Activated T-cell treated with anti-CD3 and anti-CD28 coated beads, Interleukin-2, amount 50 U/mL, for 24 hours (primary cell): ENCODE results near the gene CTCFL.
"Not testable (repeated sequence)": the region's sequence is repeated elsewhere in the genome, so short reads cannot be mapped to it uniquely, and the experiment has no call there.

ENCODE experiments used
- DNase-seq: peaks from one replicate; pipeline ENCODE4 v3.0.0-alpha.2; 2020
- H3K27ac Mint-ChIP-seq: 2 replicates; pipeline ENCODE4 v1.8.0; 2020; ENCODE audit warnings: mild to moderate bottlenecking, mixed read lengths
- H3K27me3 Mint-ChIP-seq: 2 replicates; pipeline ENCODE4 v1.8.0; 2020; ENCODE audit warnings: mixed read lengths
- H3K36me3 Mint-ChIP-seq: 2 replicates; pipeline ENCODE4 v1.8.0; 2020; ENCODE audit warnings: low read depth, mixed read lengths
- H3K4me1 Mint-ChIP-seq: 2 replicates; pipeline ENCODE4 v1.8.0; 2020; ENCODE audit warnings: low read depth, mixed read lengths
- H3K4me3 Mint-ChIP-seq: 2 replicates; pipeline ENCODE4 v1.8.0; 2020; ENCODE audit warnings: mild to moderate bottlenecking, moderate library complexity, mixed read lengths
- H3K9me3 Mint-ChIP-seq: 2 replicates; pipeline ENCODE4 v1.8.0; 2020; ENCODE audit warnings: mixed read lengths

The CTCFL gene

GRCh38 chr20:57498425-57499400, 26.2 kb downstream of the CTCFL start:
- DNase-seq, result peak; percentile 45
- no peaks in the 10 kb centered on the region for H3K9me3 Mint-ChIP-seq
- H3K27me3 Mint-ChIP-seq, result peaks cover 57% of the 10 kb centered on the region
- peaks cover 12% of the 10 kb centered on the region for H3K4me1 Mint-ChIP-seq
- H3K4me3 Mint-ChIP-seq, result no peak overlapping the region
- H3K36me3 Mint-ChIP-seq, result no peaks in the 10 kb centered on the region
- H3K27ac Mint-ChIP-seq, result no peak overlapping the region

GRCh38 chr20:57496592-57496991, 28.3 kb downstream of the CTCFL start:
- no peaks in the 10 kb centered on the region for H3K9me3 Mint-ChIP-seq
- H3K27me3 Mint-ChIP-seq, result peaks cover 38% of the 10 kb centered on the region
- no peak overlapping the region for H3K27ac Mint-ChIP-seq
- no peak overlapping the region for H3K4me3 Mint-ChIP-seq
- peaks cover 12% of the 10 kb centered on the region for H3K4me1 Mint-ChIP-seq
- DNase-seq, result no peak
- H3K36me3 Mint-ChIP-seq, result no peaks in the 10 kb centered on the region

- no peaks in the 10 kb centered on the region for H3K9me3 Mint-ChIP-seq
- DNase-seq, result no peak
- H3K27ac Mint-ChIP-seq, result no peak overlapping the region
- H3K4me3 Mint-ChIP-seq, result no peak overlapping the region
- H3K4me1 Mint-ChIP-seq, result peaks cover 12% of the 10 kb centered on the region
- no peaks in the 10 kb centered on the region for H3K36me3 Mint-ChIP-seq
- peaks cover 33% of the 10 kb centered on the region for H3K27me3 Mint-ChIP-seq
Observed at GRCh38 chr20:57495978-57496377, 29.0 kb downstream of the CTCFL start.

- Mint-ChIP-seq H3K4me1 (peaks cover 6% of the 10 kb centered on the region), H3K27me3 (peaks cover 12% of the 10 kb centered on the region), H3K9me3 (no peaks in the 10 kb centered on the region), H3K36me3 (no peaks in the 10 kb centered on the region), H3K27ac (no peak overlapping the region), H3K4me3 (no peak overlapping the region)
- no peak for DNase-seq
Observed at GRCh38 chr20:57493091-57493615, 31.8 kb downstream of the CTCFL start.

- Mint-ChIP-seq H3K27me3 (peaks cover 3% of the 10 kb centered on the region), H3K27ac (no peak overlapping the region), H3K9me3 (no peaks in the 10 kb centered on the region), H3K36me3 (no peaks in the 10 kb centered on the region), H3K4me1 (peaks cover 6% of the 10 kb centered on the region), H3K4me3 (no peak overlapping the region)
- no peak for DNase-seq
Observed at GRCh38 chr20:57491373-57491772, 33.6 kb downstream of the CTCFL start.

- not testable (repeated sequence) for DNase-seq, H3K27me3 Mint-ChIP-seq, H3K27ac Mint-ChIP-seq, H3K9me3 Mint-ChIP-seq, H3K36me3 Mint-ChIP-seq, H3K4me1 Mint-ChIP-seq, H3K4me3 Mint-ChIP-seq
Observed at GRCh38 chr20:57488277-57488676, 36.7 kb downstream of the CTCFL start.

- H3K4me3 Mint-ChIP-seq, result no peak overlapping the region
- H3K4me1 Mint-ChIP-seq, result peaks cover 16% of the 10 kb centered on the region
- no peak for DNase-seq
- no peak overlapping the region for H3K27ac Mint-ChIP-seq
- no peaks in the 10 kb centered on the region for H3K36me3 Mint-ChIP-seq
- peaks cover 3% of the 10 kb centered on the region for H3K27me3 Mint-ChIP-seq
- H3K9me3 Mint-ChIP-seq, result no peaks in the 10 kb centered on the region
Observed at GRCh38 chr20:57485770-57486169, 39.2 kb downstream of the CTCFL start.

GRCh38 chr20:57484772-57485171, 40.2 kb downstream of the CTCFL start:
- H3K36me3 Mint-ChIP-seq, result no peaks in the 10 kb centered on the region
- no peak overlapping the region for H3K4me3 Mint-ChIP-seq
- peaks cover 21% of the 10 kb centered on the region for H3K4me1 Mint-ChIP-seq
- H3K27me3 Mint-ChIP-seq, result peaks cover 3% of the 10 kb centered on the region
- DNase-seq, result peak; percentile 14
- H3K27ac Mint-ChIP-seq, result no peak overlapping the region
- H3K9me3 Mint-ChIP-seq, result no peaks in the 10 kb centered on the region

- peak; percentile 8 for DNase-seq
- H3K36me3 Mint-ChIP-seq, result no peaks in the 10 kb centered on the region
- peaks cover 21% of the 10 kb centered on the region for H3K4me1 Mint-ChIP-seq
- H3K27me3 Mint-ChIP-seq, result peaks cover 3% of the 10 kb centered on the region
- no peak overlapping the region for H3K27ac Mint-ChIP-seq
- no peaks in the 10 kb centered on the region for H3K9me3 Mint-ChIP-seq
- H3K4me3 Mint-ChIP-seq, result no peak overlapping the region
Observed at GRCh38 chr20:57483287-57484050, 41.5 kb downstream of the CTCFL start.

GRCh38 chr20:57482796-57483195, 42.1 kb downstream of the CTCFL start:
- peaks cover 21% of the 10 kb centered on the region for H3K4me1 Mint-ChIP-seq
- DNase-seq, result peak; percentile 2
- H3K27me3 Mint-ChIP-seq, result peaks cover 3% of the 10 kb centered on the region
- H3K4me3 Mint-ChIP-seq, result no peak overlapping the region
- H3K27ac Mint-ChIP-seq, result no peak overlapping the region
- H3K9me3 Mint-ChIP-seq, result no peaks in the 10 kb centered on the region
- no peaks in the 10 kb centered on the region for H3K36me3 Mint-ChIP-seq

GRCh38 chr20:57482148-57482547, 42.8 kb downstream of the CTCFL start:
- Mint-ChIP-seq H3K27ac (no peak overlapping the region), H3K9me3 (no peaks in the 10 kb centered on the region), H3K36me3 (no peaks in the 10 kb centered on the region), H3K4me1 (peaks cover 21% of the 10 kb centered on the region), H3K27me3 (peaks cover 3% of the 10 kb centered on the region), H3K4me3 (no peak overlapping the region)
- DNase-seq, result peak; percentile 26

GRCh38 chr20:57481281-57481711, 43.6 kb downstream of the CTCFL start:
- Mint-ChIP-seq H3K4me3 (peak overlapping the region; percentile 25), H3K27ac (peak overlapping the region; percentile 59), H3K9me3 (no peaks in the 10 kb centered on the region), H3K27me3 (peaks cover 3% of the 10 kb centered on the region), H3K36me3 (no peaks in the 10 kb centered on the region), H3K4me1 (peaks cover 22% of the 10 kb centered on the region)
- peak; percentile 46 for DNase-seq

GRCh38 chr20:57480444-57481160, 44.3 kb downstream of the CTCFL start:
- no peaks in the 10 kb centered on the region for H3K9me3 Mint-ChIP-seq
- peaks cover 29% of the 10 kb centered on the region for H3K4me1 Mint-ChIP-seq
- peaks cover 3% of the 10 kb centered on the region for H3K27me3 Mint-ChIP-seq
- peak overlapping the region; percentile 59 for H3K27ac Mint-ChIP-seq
- H3K36me3 Mint-ChIP-seq, result no peaks in the 10 kb centered on the region
- DNase-seq, result peak; percentile 56
- H3K4me3 Mint-ChIP-seq, result peak overlapping the region; percentile 25

GRCh38 chr20:57479196-57479595, 45.7 kb downstream of the CTCFL start:
- Mint-ChIP-seq H3K9me3 (no peaks in the 10 kb centered on the region), H3K4me1 (peaks cover 32% of the 10 kb centered on the region), H3K4me3 (no peak overlapping the region), H3K27ac (no peak overlapping the region), H3K27me3 (peaks cover 3% of the 10 kb centered on the region), H3K36me3 (no peaks in the 10 kb centered on the region)
- DNase-seq, result no peak
